HepG2 (cell line): Measurements from ENCODE around the gene JPH4. TPM values are rescaled to one million over a fixed set of nuclear protein-coding genes. Genes with fewer than 3 reads are reported as not detected.

Source experiments
- DMAP1 ChIP-seq: IDR thresholded peaks from 2 replicates; pipeline ENCODE4 v1.6.1; 2016
- KLF6 ChIP-seq: IDR thresholded peaks from 2 replicates; pipeline ENCODE4 v1.8.0; 2016; ENCODE audit warnings: missing biosample characterization, missing genetic modification reagents
- MBD4 ChIP-seq: IDR thresholded peaks from 2 replicates; pipeline ENCODE4 v1.6.1; 2012; ENCODE audit warnings: low read length, inconsistent platforms, borderline replicate concordance
- MIER2 ChIP-seq: IDR thresholded peaks from 2 replicates; pipeline ENCODE4 v1.6.1; 2016; ENCODE audit warnings: missing biosample characterization, missing genetic modification reagents
- MTF2 ChIP-seq: sonication (generic); formaldehyde crosslinking; IDR thresholded peaks from 2 replicates; pipeline ENCODE4 v1.5.0; 2020; ENCODE audit warnings: missing genetic modification reagents, borderline replicate concordance
- NCOA1 ChIP-seq: sonication (generic); formaldehyde crosslinking; IDR thresholded peaks from 2 replicates; pipeline ENCODE4 v1.9.0; 2021; ENCODE audit warnings: missing genetic modification reagents
- NR2F2 ChIP-seq: IDR thresholded peaks from 2 replicates; pipeline ENCODE4 v1.6.1; 2012; ENCODE audit warnings: low read depth, inconsistent platforms, borderline replicate concordance
- PCBP1 ChIP-seq: fragments of 200-400 bp; formaldehyde crosslinking; IDR thresholded peaks from 2 replicates; pipeline ENCODE4 v1.6.1; 2017; ENCODE audit warnings: mild to moderate bottlenecking, low read depth, low read length, borderline replicate concordance
- PRMT3 ChIP-seq: sonication (generic); formaldehyde crosslinking; IDR thresholded peaks from 2 replicates; pipeline ENCODE4 v1.8.1; 2022; ENCODE audit warnings: low read depth, mild to moderate bottlenecking, moderate library complexity, missing genetic modification reagents, borderline replicate concordance
- RARG ChIP-seq: sonication (generic); formaldehyde crosslinking; IDR thresholded peaks from 2 replicates; pipeline ENCODE4 v1.4.0; 2020; ENCODE audit warnings: low read depth, mild to moderate bottlenecking, missing genetic modification reagents
- RBM39 ChIP-seq: fragments of 200-400 bp; formaldehyde crosslinking; IDR thresholded peaks from one replicate; pipeline ENCODE4 v1.6.1; 2018; ENCODE audit warnings: antibody characterized with exemption, mild to moderate bottlenecking, low read depth, low read length; ENCODE audit not compliant: poor library complexity, severe bottlenecking
- REXO4 ChIP-seq: sonication (generic); formaldehyde crosslinking; IDR thresholded peaks from 2 replicates; pipeline ENCODE4 v1.8.0; 2022; ENCODE audit warnings: missing genetic modification reagents, mild to moderate bottlenecking, borderline replicate concordance
- SP140L ChIP-seq: sonication (generic); formaldehyde crosslinking; IDR thresholded peaks from 2 replicates; pipeline ENCODE4 v1.4.0; 2020; ENCODE audit warnings: missing genetic modification reagents, borderline replicate concordance
- SYNCRIP ChIP-seq: fragments of 200-400 bp; formaldehyde crosslinking; IDR thresholded peaks from 2 replicates; pipeline ENCODE4 v1.6.1; 2018; ENCODE audit warnings: mild to moderate bottlenecking, low read depth, low read length; ENCODE audit not compliant: insufficient read depth
- THYN1 ChIP-seq: sonication (generic); formaldehyde crosslinking; IDR thresholded peaks from 2 replicates; pipeline ENCODE4 v1.8.1; 2023; ENCODE audit warnings: low read depth, mild to moderate bottlenecking, moderate library complexity, missing genetic modification reagents, borderline replicate concordance
- ZC3H4 ChIP-seq: sonication (generic); formaldehyde crosslinking; IDR thresholded peaks from 2 replicates; pipeline ENCODE4 v1.4.0; 2020; ENCODE audit warnings: missing genetic modification reagents, borderline replicate concordance
- ZFAT ChIP-seq: sonication (generic); formaldehyde crosslinking; conservative IDR thresholded peaks from 2 replicates; pipeline ENCODE4 v1.8.1; 2023; ENCODE audit warnings: missing genetic modification reagents, inconsistent platforms
- ZFP36L2 ChIP-seq: sonication (generic); formaldehyde crosslinking; IDR thresholded peaks from 2 replicates; pipeline ENCODE4 v1.4.0; 2020; ENCODE audit warnings: missing genetic modification reagents
- ZNF333 ChIP-seq: sonication (generic); formaldehyde crosslinking; IDR thresholded peaks from 2 replicates; pipeline ENCODE4 v1.4.0; 2020; ENCODE audit warnings: mild to moderate bottlenecking, missing genetic modification reagents, borderline replicate concordance
- ZNF431 ChIP-seq: sonication (generic); formaldehyde crosslinking; IDR thresholded peaks from 2 replicates; pipeline ENCODE4 v1.9.0; 2022; ENCODE audit warnings: missing genetic modification reagents, low read depth, mild to moderate bottlenecking, borderline replicate concordance
- ZNF672 ChIP-seq: sonication (generic); formaldehyde crosslinking; IDR thresholded peaks from 2 replicates; pipeline ENCODE4 v1.8.1; 2022; ENCODE audit warnings: missing genetic modification reagents
- ZNF768 ChIP-seq: sonication (generic); formaldehyde crosslinking; IDR thresholded peaks from 2 replicates; pipeline ENCODE4 v1.4.0; 2020; ENCODE audit warnings: missing genetic modification reagents
- ZNF790 ChIP-seq: sonication (generic); formaldehyde crosslinking; IDR thresholded peaks from 2 replicates; pipeline ENCODE4 v1.8.0; 2022; ENCODE audit warnings: missing genetic modification reagents, mild to moderate bottlenecking, borderline replicate concordance
- ZNF841 ChIP-seq: sonication (generic); formaldehyde crosslinking; IDR thresholded peaks from 2 replicates; pipeline ENCODE4 v1.8.1; 2023; ENCODE audit warnings: missing genetic modification reagents, borderline replicate concordance
- ZNF879 ChIP-seq: sonication (generic); formaldehyde crosslinking; IDR thresholded peaks from 2 replicates; pipeline ENCODE4 v1.8.1; 2023; ENCODE audit warnings: missing genetic modification reagents
- polyA plus RNA-seq, 8 experiments: library from polyadenylated mRNA; depleted of rRNA in 3 of 8; stranded (reverse) in 7 of 8; unstranded in 1 of 8; fragments of >200 nt; fragmentation: Illumina TruSeq in 4 of 8; extraction: Trizol in 4 of 8; gene quantifications; 2 replicates each; pipeline versions ENCODE4 v1.2.1 to v1.2.3, GENCODE V29; 2011 to 2016; ENCODE audit warnings: low read depth in 4 of 8, missing spikeins in 1 of 8, mixed read lengths in 1 of 8; ENCODE audit not compliant: insufficient read depth in 1 of 8
- total RNA-seq, 5 experiments: library from RNA; depleted of rRNA; stranded (reverse); fragments of >200 nt; fragmentation: Illumina TruSeq; extraction: Trizol; gene quantifications; 2 replicates each; pipeline ENCODE4 v1.2.3, GENCODE V29; 2016; ENCODE audit warnings: low read depth in 1 of 5
- TF ChIP-seq, protein P1 (sequence below): sonication (generic); formaldehyde crosslinking; IDR thresholded peaks from 2 replicates; pipeline ENCODE4 v1.5.0; 2020; ENCODE audit warnings: missing genetic modification reagents
- TF ChIP-seq, protein P2 (sequence below): sonication (generic); formaldehyde crosslinking; IDR thresholded peaks from 2 replicates; pipeline ENCODE4 v1.5.1; 2020; ENCODE audit warnings: mild to moderate bottlenecking, missing genetic modification reagents, moderate library complexity
- TF ChIP-seq, protein P3 (sequence below): sonication (generic); formaldehyde crosslinking; IDR thresholded peaks from 2 replicates; pipeline ENCODE4 v1.4.0; 2020; ENCODE audit warnings: missing genetic modification reagents; ENCODE audit errors: not compliant biosample characterization

The JPH4 gene
- total and polyA plus RNA-seq, 2 of the 13 experiments (the other 11 are each of a cell fraction or from before 2014, with no cell fraction given): 0.08 to 0.22 TPM

DNA sequence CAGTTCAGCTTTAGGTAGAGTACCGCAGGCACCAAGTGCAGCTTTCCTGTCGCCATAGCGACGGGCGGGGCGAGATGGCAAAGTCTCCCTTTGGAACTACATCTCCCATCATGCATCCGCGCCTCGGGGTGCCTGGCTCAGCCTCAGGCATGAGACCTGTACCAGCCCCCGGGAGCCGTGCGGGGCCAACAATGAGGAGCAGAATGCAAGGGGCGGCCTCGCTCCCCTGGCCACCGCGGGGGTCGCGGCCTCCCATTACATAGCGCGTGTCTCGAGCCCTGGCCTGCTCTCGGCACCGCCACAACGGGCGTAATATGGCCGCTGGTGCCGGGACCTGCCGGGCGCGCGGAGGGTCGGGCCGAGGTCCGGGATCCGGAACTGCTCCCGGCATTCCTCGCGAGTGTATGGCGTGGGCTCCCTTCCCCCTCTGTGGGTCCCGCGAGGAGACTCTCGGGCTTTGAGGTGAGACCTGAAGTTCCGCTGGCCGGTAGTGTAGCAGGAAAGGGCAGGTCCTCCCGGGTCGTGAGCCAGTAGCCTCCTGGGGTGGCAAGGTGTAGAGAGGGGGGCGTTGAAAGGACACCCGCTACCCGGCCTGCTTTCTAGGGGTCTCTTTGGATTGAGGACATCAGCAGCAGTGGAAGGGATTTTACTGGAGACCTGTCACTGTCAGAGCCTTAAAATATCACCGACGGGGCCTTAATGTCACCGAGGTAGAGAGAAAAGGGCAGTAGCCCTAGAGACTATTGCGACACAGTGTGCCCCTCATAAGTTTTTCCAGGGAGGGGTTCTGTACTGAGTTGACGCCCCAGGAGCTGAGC, 22.5 kb downstream of the JPH4 start, which contains the start of gene THTPA (continued):
- TF ChIP-seq ZNF790 (CRISPR knock-in tag): no peak; the same call in 1 of the 2 replicates
- no peak for TF ChIP-seq NR2F2
- TF ChIP-seq, protein P1, sequence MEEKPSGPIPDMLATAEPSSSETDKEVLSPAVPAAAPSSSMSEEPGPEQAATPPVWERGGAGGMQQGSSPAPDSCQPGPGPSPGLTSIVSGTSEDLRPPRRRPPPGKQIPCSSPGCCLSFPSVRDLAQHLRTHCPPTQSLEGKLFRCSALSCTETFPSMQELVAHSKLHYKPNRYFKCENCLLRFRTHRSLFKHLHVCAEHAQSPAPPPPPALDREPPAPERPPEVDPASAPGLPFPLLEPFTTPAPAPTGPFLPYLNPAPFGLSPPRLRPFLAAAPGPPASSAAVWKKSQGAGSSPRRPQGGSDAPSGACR (CRISPR knock-in tag): peak; percentile 100
- TF ChIP-seq NCOA1 (CRISPR knock-in tag): peak; percentile 98
- peak; percentile 100 for TF ChIP-seq RBM39
- no peak for TF ChIP-seq PRMT3
- TF ChIP-seq ZNF768 (CRISPR knock-in tag): peak; percentile 91
- 0 out of 2 replicates have a peak, but pooled peaks have one; percentile 27 for TF ChIP-seq ZFAT (CRISPR knock-in tag)
- TF ChIP-seq, protein P2, sequence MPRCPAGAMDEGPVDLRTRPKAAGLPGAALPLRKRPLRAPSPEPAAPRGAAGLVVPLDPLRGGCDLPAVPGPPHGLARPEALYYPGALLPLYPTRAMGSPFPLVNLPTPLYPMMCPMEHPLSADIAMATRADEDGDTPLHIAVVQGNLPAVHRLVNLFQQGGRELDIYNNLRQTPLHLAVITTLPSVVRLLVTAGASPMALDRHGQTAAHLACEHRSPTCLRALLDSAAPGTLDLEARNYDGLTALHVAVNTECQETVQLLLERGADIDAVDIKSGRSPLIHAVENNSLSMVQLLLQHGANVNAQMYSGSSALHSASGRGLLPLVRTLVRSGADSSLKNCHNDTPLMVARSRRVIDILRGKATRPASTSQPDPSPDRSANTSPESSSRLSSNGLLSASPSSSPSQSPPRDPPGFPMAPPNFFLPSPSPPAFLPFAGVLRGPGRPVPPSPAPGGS (CRISPR knock-in tag): peak; percentile 100
- TF ChIP-seq ZNF431 (CRISPR knock-in tag): peak; percentile 98
- TF ChIP-seq ZNF841 (CRISPR knock-in tag): 0 out of 2 replicates have a peak, but pooled peaks have one; percentile 37
- TF ChIP-seq KLF6 (CRISPR knock-in tag): peak; percentile 99
- peak; percentile 98 for TF ChIP-seq ZNF333 (CRISPR knock-in tag)
- no peak; the same call in none of the 2 replicates for TF ChIP-seq ZFP36L2 (CRISPR knock-in tag)
- TF ChIP-seq ZC3H4 (CRISPR knock-in tag): peak; percentile 94
- no peak for TF ChIP-seq REXO4 (CRISPR knock-in tag)
- TF ChIP-seq SP140L (CRISPR knock-in tag): peak; percentile 93; the same call in 1 of the 2 replicates
- peak; percentile 97; the same call in 1 of the 2 replicates for TF ChIP-seq PCBP1
- TF ChIP-seq MIER2 (CRISPR knock-in tag): peak; percentile 88
- peak; percentile 99 for TF ChIP-seq DMAP1 (CRISPR knock-in tag)
- TF ChIP-seq MBD4: no peak
- peak; percentile 80; the same call in 1 of the 2 replicates for TF ChIP-seq ZNF879 (CRISPR knock-in tag)
- TF ChIP-seq, protein P3, sequence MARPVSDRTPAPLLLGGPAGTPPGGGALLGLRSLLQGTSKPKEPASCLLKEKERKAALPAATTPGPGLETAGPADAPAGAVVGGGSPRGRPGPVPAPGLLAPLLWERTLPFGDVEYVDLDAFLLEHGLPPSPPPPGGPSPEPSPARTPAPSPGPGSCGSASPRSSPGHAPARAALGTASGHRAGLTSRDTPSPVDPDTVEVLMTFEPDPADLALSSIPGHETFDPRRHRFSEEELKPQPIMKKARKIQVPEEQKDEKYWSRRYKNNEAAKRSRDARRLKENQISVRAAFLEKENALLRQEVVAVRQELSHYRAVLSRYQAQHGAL (CRISPR knock-in tag): peak; percentile 92
- peak; percentile 71; the same call in 1 of the 2 replicates for TF ChIP-seq THYN1 (CRISPR knock-in tag)
- peak; percentile 98 for TF ChIP-seq MTF2 (CRISPR knock-in tag)
- no peak for TF ChIP-seq SYNCRIP
- 0 out of 2 replicates have a peak, but pooled peaks have one; percentile 79 for TF ChIP-seq ZNF672
- no peak for TF ChIP-seq RARG (CRISPR knock-in tag)
